GM12878 (cell line): ENCODE measurements around the gene XAB2. TPM values are rescaled to one million over a fixed set of nuclear protein-coding genes. Genes with fewer than 3 reads are reported as not detected.

Experiments
- ATAC-seq: fragments of 200-7000 bp; cut with Tn5 transposase; 3 replicates; pipeline ENCODE4 v1.9.1; 2020; ENCODE audit warnings: mild to moderate bottlenecking, moderate library complexity
- BruUV-seq: library from RNA; stranded (reverse); fragments of 400-500 nt; replicated peaks from 2 replicates; lab custom pipeline; 2021; lab: Mats Ljungman, UMichigan
- CTCF ChIA-PET: fragments of 300-600 bp; sonication (Branson Sonifier 250); formaldehyde crosslinking; extraction: SDS; loops from one replicate; lab custom pipeline; 2021; ENCODE audit warnings: inconsistent platforms; lab: Yijun Ruan, JAX
- POLR2A ChIA-PET: fragments of 350-600 bp; formaldehyde crosslinking; extraction: SDS; loops from one replicate; lab custom pipeline; 2021; ENCODE audit warnings: inconsistent platforms; lab: Charles Lee
- RAD21 ChIA-PET: fragments of 300-600 bp; sonication (Branson Sonifier 250); formaldehyde crosslinking; loops from one replicate; lab custom pipeline; 2023; ENCODE audit warnings: antibody characterized with exemption; ENCODE audit not compliant: unreplicated experiment; lab: Charles Lee
- SMC1A ChIA-PET: fragments of 300-600 bp; sonication (Branson Sonifier 250); formaldehyde crosslinking; loops from one replicate; lab custom pipeline; 2023; ENCODE audit not compliant: unreplicated experiment, uncharacterized antibody; lab: Charles Lee
- DNase-seq: peaks from one replicate; pipeline ENCODE4 v3.0.0-alpha.2; 2011; ENCODE audit warnings: low read depth, low spot score
- FAIRE-seq: peaks from 3 replicates; lab custom pipeline; 2011; peaks lifted over from hg19 to GRCh38; lab: Jason Lieb, UNC
- H2AFZ ChIP-seq: 2 replicates; pipeline ENCODE4 v1.6.0; 2011; ENCODE audit warnings: low read depth, low read length, control low read depth; ENCODE audit not compliant: control insufficient read depth
- H3K27ac ChIP-seq: 2 replicates; pipeline ENCODE4 v1.5.1; 2011; ENCODE audit warnings: control low read depth; ENCODE audit not compliant: control insufficient read depth, insufficient read depth
- H3K27me3 ChIP-seq, 2 experiments: replicated peaks in 1 of 2; 2 replicates each; pipeline versions ENCODE4 v1.6.0 to v1.6.1; 2011; ENCODE audit warnings: low read length in 1 of 2; ENCODE audit not compliant: control insufficient read depth in 2 of 2, insufficient read depth in 2 of 2
- H3K36me3 ChIP-seq, 2 experiments: 2 replicates each; pipeline ENCODE4 v1.5.1; 2011; ENCODE audit warnings: low read length in 1 of 2; ENCODE audit not compliant: control insufficient read depth in 2 of 2, insufficient read depth in 2 of 2
- H3K4me1 ChIP-seq: 2 replicates; pipeline ENCODE4 v1.6.1; 2011; ENCODE audit warnings: mild to moderate bottlenecking, low read length, moderate library complexity, mixed read lengths; ENCODE audit not compliant: control insufficient read depth, insufficient read depth
- H3K4me2 ChIP-seq: 2 replicates; pipeline ENCODE4 v1.6.0; 2011; ENCODE audit warnings: control low read depth; ENCODE audit not compliant: control insufficient read depth, insufficient read depth
- H3K4me3 ChIP-seq: fragments of 200-600 bp; sonication (generic); 2 replicates; pipeline ENCODE4 v1.5.1; 2016
- H3K79me2 ChIP-seq: 2 replicates; pipeline ENCODE4 v1.6.0; 2011; ENCODE audit warnings: low read length; ENCODE audit not compliant: control insufficient read depth, insufficient read depth
- H3K9ac ChIP-seq: 2 replicates; pipeline ENCODE4 v1.8.0; 2011; ENCODE audit warnings: low read length, control low read depth, mixed read lengths; ENCODE audit not compliant: control insufficient read depth, insufficient read depth
- H3K9me3 ChIP-seq: replicated peaks from 3 replicates; pipeline ENCODE4 v1.5.1; 2011; ENCODE audit warnings: mild to moderate bottlenecking, low read length; ENCODE audit not compliant: control insufficient read depth, insufficient read depth
- H4K20me1 ChIP-seq: 2 replicates; pipeline ENCODE4 v1.6.0; 2011; ENCODE audit not compliant: control insufficient read depth, insufficient read depth
- BACH1 ChIP-seq: fragments of 450-650 bp; IDR thresholded peaks from 2 replicates; pipeline ENCODE4 v1.6.1; 2017; ENCODE audit warnings: mild to moderate bottlenecking, borderline replicate concordance
- BHLHE40 ChIP-seq, 2 experiments: fragments of 450-650 bp in 1 of 2; IDR thresholded peaks; 2 replicates each; pipeline ENCODE4 v1.6.1; 2011 to 2017; ENCODE audit warnings: low read depth in 2 of 2, borderline replicate concordance in 1 of 2, improper control_type of control experiment in 1 of 2, low read length in 1 of 2, mild to moderate bottlenecking in 1 of 2
- BMI1 ChIP-seq: fragments of 450-650 bp; IDR thresholded peaks from 2 replicates; pipeline ENCODE4 v1.6.1; 2016; ENCODE audit warnings: mild to moderate bottlenecking, moderate library complexity, borderline replicate concordance
- E2F4 ChIP-seq: IDR thresholded peaks from 2 replicates; pipeline ENCODE4 v1.6.1; 2012; ENCODE audit warnings: low read depth, low read length, improper control_type of control experiment
- HCFC1 ChIP-seq: fragments of 150-350 bp; IDR thresholded peaks from 2 replicates; pipeline ENCODE4 v1.6.1; 2014; ENCODE audit warnings: low read length
- IKZF2 ChIP-seq, 2 experiments: fragments of 450-650 bp; IDR thresholded peaks; 2 replicates each; pipeline ENCODE4 v1.6.1; 2017; ENCODE audit warnings: mild to moderate bottlenecking in 2 of 2, moderate library complexity in 2 of 2
- NFIC ChIP-seq: IDR thresholded peaks from 2 replicates; pipeline ENCODE4 v1.6.1; 2012; ENCODE audit warnings: low read depth, mild to moderate bottlenecking, inconsistent platforms, low read length, moderate library complexity
- PAX5 ChIP-seq: IDR thresholded peaks from 2 replicates; pipeline ENCODE4 v1.6.1; 2011; ENCODE audit warnings: low read depth, low read length, borderline replicate concordance
- PAX8 ChIP-seq: fragments of 450-650 bp; IDR thresholded peaks from 2 replicates; pipeline ENCODE4 v1.6.1; 2017; ENCODE audit warnings: mild to moderate bottlenecking, moderate library complexity
- POLR2AphosphoS2 ChIP-seq: IDR thresholded peaks from 2 replicates; pipeline ENCODE4 v1.6.1; 2011; ENCODE audit warnings: low read depth, mild to moderate bottlenecking, low read length, improper control_type of control experiment, moderate library complexity
- PRDM15 ChIP-seq: fragments of 450-650 bp; formaldehyde crosslinking; IDR thresholded peaks from 2 replicates; pipeline ENCODE4 v1.4.0; 2020; ENCODE audit warnings: mild to moderate bottlenecking, moderate library complexity
- RB1 ChIP-seq: fragments of 450-650 bp; formaldehyde crosslinking; IDR thresholded peaks from 2 replicates; pipeline ENCODE4 v1.6.1; 2017; ENCODE audit warnings: mild to moderate bottlenecking, borderline replicate concordance
- SPI1 ChIP-seq: IDR thresholded peaks from 2 replicates; pipeline ENCODE4 v1.6.1; 2011; ENCODE audit warnings: low read depth, mild to moderate bottlenecking, low read length, moderate library complexity, borderline replicate concordance; ENCODE audit not compliant: insufficient read depth
- SREBF2 ChIP-seq: IDR thresholded peaks from 2 replicates; pipeline ENCODE4 v1.6.1; 2012; ENCODE audit warnings: mild to moderate bottlenecking, low read length
- SUPT20H ChIP-seq: IDR thresholded peaks from 2 replicates; pipeline ENCODE4 v1.6.1; 2011; ENCODE audit warnings: low read depth, mild to moderate bottlenecking, low read length, moderate library complexity, borderline replicate concordance; ENCODE audit not compliant: control insufficient read depth
- YBX1 ChIP-seq: fragments of 450-650 bp; IDR thresholded peaks from 2 replicates; pipeline ENCODE4 v1.6.1; 2016; ENCODE audit warnings: antibody characterized with exemption
- ZBED1 ChIP-seq: IDR thresholded peaks from 2 replicates; pipeline ENCODE4 v1.6.1; 2016; ENCODE audit warnings: borderline replicate concordance
- ZNF217 ChIP-seq: fragments of 450-650 bp; IDR thresholded peaks from 2 replicates; pipeline ENCODE4 v1.6.1; 2017; ENCODE audit warnings: antibody characterized with exemption, mild to moderate bottlenecking
- WGBS: methylation state at CpG from one replicate; pipeline ENCODE4 v1.1.6; 2016; ENCODE audit warnings: low lambda C conversion rate; ENCODE audit not compliant: insufficient replicate concordance, insufficient coverage; ENCODE audit errors: missing lambda C conversion rate; 5-methylcytosine and 5-hydroxymethylcytosine counted together
- in situ Hi-C: fragments of 300-500 bp; cut with MboI; formaldehyde crosslinking; loops from 9 replicates; pipeline ENCODE4 v1.14.3; 2018; ENCODE audit warnings: mixed read lengths
- intact Hi-C: fragments of 100-400 bp; cut with micrococcal nuclease; formaldehyde crosslinking; loops from one replicate; pipeline ENCODE4 v1.14.2; 2022; ENCODE audit not compliant: unreplicated experiment
- polyA plus RNA-seq, 11 experiments: library from polyadenylated mRNA; depleted of rRNA in 4 of 11; unstranded in 6 of 11; stranded (reverse) in 5 of 11; fragments of >200 nt; fragmentation: Nextera tagmentation in 4 of 11; fragmentation: Illumina TruSeq in 1 of 11; extraction: Ambion mirVana in 4 of 11; extraction: Trizol in 1 of 11; gene quantifications; 1 replicate in 1 of 11; 2 replicates in 10 of 11; pipeline versions ENCODE4 v1.2.1 to v1.2.3, GENCODE V29; 2011 to 2016; ENCODE audit warnings: inconsistent platforms in 2 of 11, missing spikeins in 2 of 11, low read depth in 1 of 11
- total RNA-seq, 4 experiments: library from RNA; depleted of rRNA in 3 of 4; stranded (reverse); fragments of >200 nt in 3 of 4; fragmentation: Illumina TruSeq in 1 of 4; extraction: Trizol in 1 of 4; gene quantifications; 2 replicates each; pipeline versions ENCODE4 v1.2.1 to v1.2.3, GENCODE V29; 2013 to 2021
- TF ChIP-seq, protein P1 (sequence below): fragments of 450-650 bp; IDR thresholded peaks from 2 replicates; pipeline ENCODE4 v1.6.1; 2014; ENCODE audit warnings: mild to moderate bottlenecking

Gene XAB2
- total and polyA plus RNA-seq, 10 of the 15 experiments (the other 5 are each of a cell fraction or from before 2014, with no cell fraction given), result 0.34 to 45.1 (median 18.8) TPM

DNA sequence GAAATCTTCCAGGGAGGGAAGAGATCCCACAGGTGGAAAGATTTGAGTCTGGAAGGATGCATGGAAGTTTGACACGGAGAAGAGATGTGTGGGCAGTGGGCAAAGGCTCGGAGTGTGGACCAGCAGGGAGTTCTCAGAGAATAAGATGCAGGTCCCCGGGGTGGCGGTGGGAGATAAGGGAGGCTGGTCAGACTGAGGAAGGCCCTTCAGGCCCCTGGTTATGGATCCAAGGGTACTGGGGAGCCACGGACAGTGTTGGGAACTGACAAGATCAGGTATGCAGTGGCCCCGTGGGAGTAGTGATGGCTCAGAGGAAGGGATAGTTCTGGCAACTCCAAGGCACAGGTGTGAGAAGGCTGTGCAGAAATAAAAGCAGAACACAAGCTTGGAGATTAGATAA lies 31.2 kb downstream of the XAB2 start:
- Histone ChIP-seq H3K4me2 (no peak overlapping the region), H2AFZ (no peak overlapping the region), H4K20me1 (no peaks in the 10 kb centered on the region), H3K79me2 (no peaks in the 10 kb centered on the region), H3K36me3 (no peaks in the 10 kb centered on the region), H3K4me3 (no peak overlapping the region), H3K27me3 (peaks cover 0 to 2% of the 10 kb centered on the region in 2 experiments; a peak in 1 of 4 replicates), H3K27ac (no peak overlapping the region), H3K9ac (no peak overlapping the region), H3K9me3 (no peaks in the 10 kb centered on the region), H3K4me1 (no peaks in the 10 kb centered on the region; the same call in 1 of the 2 replicates)
- 76% methylated on average over 6 of the region's 6 CpGs for WGBS
- ATAC-seq (no peak), FAIRE-seq (no peak), DNase-seq (no peak)
- TF ChIP-seq BHLHE40 (IDR thresholded peaks at IDR 0.05; ENCODE audit: borderline replicate concordance in 1 of 2, low read depth in 2 of 2, low read length in 1 of 2) (no peak), HCFC1 (no peak), BMI1 (no peak), PRDM15 (CRISPR knock-in tag) (no peak), SUPT20H (no peak), RB1 (no peak), ZBED1 (no peak), PAX5 (no peak), E2F4 (no peak), POLR2AphosphoS2 (no peak), PAX8 (no peak), SREBF2 (no peak), NFIC (no peak), ZNF217 (no peak), IKZF2 (IDR thresholded peaks at IDR 0.05) (no peak), YBX1 (no peak), BACH1 (no peak), SPI1 (no peak)
- TF ChIP-seq, protein P1, sequence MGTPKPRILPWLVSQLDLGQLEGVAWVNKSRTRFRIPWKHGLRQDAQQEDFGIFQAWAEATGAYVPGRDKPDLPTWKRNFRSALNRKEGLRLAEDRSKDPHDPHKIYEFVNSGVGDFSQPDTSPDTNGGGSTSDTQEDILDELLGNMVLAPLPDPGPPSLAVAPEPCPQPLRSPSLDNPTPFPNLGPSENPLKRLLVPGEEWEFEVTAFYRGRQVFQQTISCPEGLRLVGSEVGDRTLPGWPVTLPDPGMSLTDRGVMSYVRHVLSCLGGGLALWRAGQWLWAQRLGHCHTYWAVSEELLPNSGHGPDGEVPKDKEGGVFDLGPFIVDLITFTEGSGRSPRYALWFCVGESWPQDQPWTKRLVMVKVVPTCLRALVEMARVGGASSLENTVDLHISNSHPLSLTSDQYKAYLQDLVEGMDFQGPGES, result no peak
- ChIA-PET POLR2A (interaction anchor here (0.8 to 1.7 kb wide), 2 partner anchors 9 to 30 kb away, joined by 3 to 6 read pairs; no protein-coding TSS in a partner anchor), SMC1A (interaction anchor here (2.5 kb wide), 1 partner anchor 30 kb away, joined by 7 read pairs; no protein-coding TSS in a partner anchor), CTCF (interaction anchor here (1.0 to 4.7 kb wide), 5 partner anchors 22 to 244 kb away, joined by 3 to 30 read pairs (median 5); no protein-coding TSS in a partner anchor), RAD21 (interaction anchor here (1.0 to 2.1 kb wide), 2 partner anchors 30 to 244 kb away, joined by 3 to 16 read pairs; no protein-coding TSS in a partner anchor)
- in situ Hi-C loops (no loop called here), intact Hi-C loops (no loop called here)
- no TSS peak for BruUV-seq
